Esophagus muscularis mucosa (tissue), 3 donors: ENCODE data around the gene OR6X1.
"Not testable (repeated sequence)": the region's sequence is repeated elsewhere in the genome, so short reads cannot be mapped to it uniquely, and the experiment has no call there.

Experiments used
- EP300 ChIP-seq: sonication (generic); formaldehyde crosslinking; IDR thresholded peaks from one replicate; pipeline ENCODE4 v1.6.1; 2017; ENCODE audit warnings: antibody characterized with exemption
- TF ChIP-seq, protein P1 (sequence below), 3 experiments: fragments of 200-600 bp in 2 of 3; fragments of 450-650 bp in 1 of 3; sonication (generic) in 2 of 3; IDR thresholded peaks; one replicate each; pipeline ENCODE4 v1.5.1; 2017 to 2019; ENCODE audit warnings: antibody characterized with exemption in 3 of 3, mild to moderate bottlenecking in 2 of 3, moderate library complexity in 1 of 3

DNA sequence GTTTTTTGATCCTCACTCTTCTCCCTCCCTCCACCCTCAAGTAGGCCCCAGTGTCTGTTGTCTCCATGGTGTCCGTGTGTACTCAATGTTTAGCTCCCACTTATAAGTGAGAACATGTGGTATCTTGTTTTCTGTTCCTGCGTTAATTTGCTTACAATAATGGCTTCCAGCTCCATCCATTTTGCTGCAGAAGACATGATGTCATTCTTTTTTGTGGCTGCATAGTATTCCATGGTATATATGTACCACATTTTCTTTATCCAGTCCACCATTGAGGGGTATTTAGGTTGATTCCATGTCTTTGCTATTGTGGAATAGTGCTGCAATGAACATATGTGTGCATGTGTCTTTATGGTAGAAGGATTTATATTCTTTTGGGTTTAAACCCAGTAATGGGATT lies 6.0 kb downstream of the OR6X1 start:
- TF ChIP-seq, protein P1, sequence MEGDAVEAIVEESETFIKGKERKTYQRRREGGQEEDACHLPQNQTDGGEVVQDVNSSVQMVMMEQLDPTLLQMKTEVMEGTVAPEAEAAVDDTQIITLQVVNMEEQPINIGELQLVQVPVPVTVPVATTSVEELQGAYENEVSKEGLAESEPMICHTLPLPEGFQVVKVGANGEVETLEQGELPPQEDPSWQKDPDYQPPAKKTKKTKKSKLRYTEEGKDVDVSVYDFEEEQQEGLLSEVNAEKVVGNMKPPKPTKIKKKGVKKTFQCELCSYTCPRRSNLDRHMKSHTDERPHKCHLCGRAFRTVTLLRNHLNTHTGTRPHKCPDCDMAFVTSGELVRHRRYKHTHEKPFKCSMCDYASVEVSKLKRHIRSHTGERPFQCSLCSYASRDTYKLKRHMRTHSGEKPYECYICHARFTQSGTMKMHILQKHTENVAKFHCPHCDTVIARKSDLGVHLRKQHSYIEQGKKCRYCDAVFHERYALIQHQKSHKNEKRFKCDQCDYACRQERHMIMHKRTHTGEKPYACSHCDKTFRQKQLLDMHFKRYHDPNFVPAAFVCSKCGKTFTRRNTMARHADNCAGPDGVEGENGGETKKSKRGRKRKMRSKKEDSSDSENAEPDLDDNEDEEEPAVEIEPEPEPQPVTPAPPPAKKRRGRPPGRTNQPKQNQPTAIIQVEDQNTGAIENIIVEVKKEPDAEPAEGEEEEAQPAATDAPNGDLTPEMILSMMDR (IDR thresholded peaks at IDR 0.05): not testable (repeated sequence)
- TF ChIP-seq EP300: not testable (repeated sequence)
